Parathyroid adenoma (tissue), 2 donors: ENCODE data around the gene DBNDD1.

ENCODE experiments used
- H2AFZ ChIP-seq: fragments of 300-600 bp; sonication (generic); one replicate; pipeline ENCODE4 v1.7.0; 2017; ENCODE audit warnings: antibody characterized with exemption, mild to moderate bottlenecking
- H3K27ac ChIP-seq: fragments of 300-600 bp; sonication (generic); one replicate; pipeline ENCODE4 v1.7.0; 2017
- H3K27me3 ChIP-seq: fragments of 300-600 bp; sonication (generic); one replicate; pipeline ENCODE4 v1.7.0; 2017; ENCODE audit warnings: low read length; ENCODE audit not compliant: control insufficient read depth, insufficient read depth
- H3K36me3 ChIP-seq: fragments of 300-600 bp; sonication (generic); one replicate; pipeline ENCODE4 v1.7.0; 2017; ENCODE audit warnings: low read length; ENCODE audit not compliant: control insufficient read depth, insufficient read depth
- H3K4me1 ChIP-seq: fragments of 300-600 bp; sonication (generic); one replicate; pipeline ENCODE4 v1.7.0; 2017; ENCODE audit warnings: control low read depth
- H3K4me2 ChIP-seq: fragments of 300-600 bp; sonication (generic); one replicate; pipeline ENCODE4 v1.7.0; 2017; ENCODE audit warnings: low read length
- H3K4me3 ChIP-seq: fragments of 300-600 bp; sonication (generic); one replicate; pipeline ENCODE4 v1.7.0; 2017; ENCODE audit warnings: low read depth, low read length
- H3K79me2 ChIP-seq: fragments of 300-600 bp; sonication (generic); one replicate; pipeline ENCODE4 v1.7.0; 2017; ENCODE audit warnings: control low read depth
- H3K9ac ChIP-seq: fragments of 300-600 bp; sonication (generic); one replicate; pipeline ENCODE4 v1.7.0; 2017; ENCODE audit warnings: mild to moderate bottlenecking
- H3K9me3 ChIP-seq: fragments of 300-600 bp; sonication (generic); one replicate; pipeline ENCODE4 v1.7.0; 2017; ENCODE audit warnings: low read length; ENCODE audit not compliant: control insufficient read depth
- CTCF ChIP-seq: fragments of 300-600 bp; sonication (generic); IDR thresholded peaks from one replicate; pipeline ENCODE4 v1.7.0; 2017; ENCODE audit warnings: antibody characterized with exemption, mild to moderate bottlenecking
- donor health status: primary hyperparathyroidism.

The DBNDD1 gene

GRCh38 chr16:90037276-90037675 lies 18.0 kb upstream of the DBNDD1 start:
- Histone ChIP-seq H3K79me2 (no peaks in the 10 kb centered on the region), H3K4me3 (no peak overlapping the region), H3K4me1 (no peaks in the 10 kb centered on the region), H3K9me3 (no peaks in the 10 kb centered on the region), H3K9ac (no peak overlapping the region), H3K27me3 (no peaks in the 10 kb centered on the region), H2AFZ (no peak overlapping the region), H3K36me3 (no peaks in the 10 kb centered on the region), H3K27ac (no peak overlapping the region), H3K4me2 (no peak overlapping the region)
- TF ChIP-seq CTCF: no peak

GRCh38 chr16:90035902-90036301 lies 16.6 kb upstream of the DBNDD1 start:
- no peak overlapping the region for H3K27ac ChIP-seq
- no peak overlapping the region for H2AFZ ChIP-seq
- no peaks in the 10 kb centered on the region for H3K9me3 ChIP-seq
- H3K4me2 ChIP-seq: no peak overlapping the region
- H3K79me2 ChIP-seq: peaks cover 4% of the 10 kb centered on the region
- no peak overlapping the region for H3K9ac ChIP-seq
- no peak for TF ChIP-seq CTCF
- H3K36me3 ChIP-seq: no peaks in the 10 kb centered on the region
- no peaks in the 10 kb centered on the region for H3K27me3 ChIP-seq
- no peak overlapping the region for H3K4me3 ChIP-seq
- H3K4me1 ChIP-seq: no peaks in the 10 kb centered on the region

- no peaks in the 10 kb centered on the region for H3K4me1 ChIP-seq
- no peak overlapping the region for H3K27ac ChIP-seq
- H3K9ac ChIP-seq: no peak overlapping the region
- H3K4me3 ChIP-seq: no peak overlapping the region
- no peaks in the 10 kb centered on the region for H3K9me3 ChIP-seq
- peaks cover 4% of the 10 kb centered on the region for H3K79me2 ChIP-seq
- TF ChIP-seq CTCF: no peak
- no peak overlapping the region for H2AFZ ChIP-seq
- H3K36me3 ChIP-seq: no peaks in the 10 kb centered on the region
- H3K27me3 ChIP-seq: no peaks in the 10 kb centered on the region
- no peak overlapping the region for H3K4me2 ChIP-seq
These were observed 15.2 kb upstream of the DBNDD1 start for GRCh38 chr16:90034504-90034903.

- Histone ChIP-seq H3K4me1 (no peaks in the 10 kb centered on the region), H3K4me3 (no peak overlapping the region), H3K79me2 (peaks cover 4% of the 10 kb centered on the region), H3K4me2 (no peak overlapping the region), H3K27ac (no peak overlapping the region), H3K27me3 (no peaks in the 10 kb centered on the region), H2AFZ (no peak overlapping the region), H3K36me3 (no peaks in the 10 kb centered on the region), H3K9me3 (no peaks in the 10 kb centered on the region), H3K9ac (no peak overlapping the region)
- TF ChIP-seq CTCF: no peak
These were observed 14.1 kb upstream of the DBNDD1 start for GRCh38 chr16:90033387-90033786.

GRCh38 chr16:90032674-90033331 lies 13.5 kb upstream of the DBNDD1 start:
- H2AFZ ChIP-seq: no peak overlapping the region
- H3K9me3 ChIP-seq: no peaks in the 10 kb centered on the region
- H3K4me2 ChIP-seq: no peak overlapping the region
- H3K4me1 ChIP-seq: no peaks in the 10 kb centered on the region
- H3K27me3 ChIP-seq: no peaks in the 10 kb centered on the region
- H3K36me3 ChIP-seq: no peaks in the 10 kb centered on the region
- peaks cover 4% of the 10 kb centered on the region for H3K79me2 ChIP-seq
- no peak overlapping the region for H3K27ac ChIP-seq
- H3K4me3 ChIP-seq: no peak overlapping the region
- no peak for TF ChIP-seq CTCF
- no peak overlapping the region for H3K9ac ChIP-seq
